CD4-positive, alpha-beta T cell treated with Interleukin-17A for 4 hours (primary cell): Measurements from ENCODE around the gene CAMP.
"Not testable (repeated sequence)": the region's sequence is repeated elsewhere in the genome, so short reads cannot be mapped to it uniquely, and the experiment has no call there.

Source experiments
- DNase-seq: peaks from one replicate; pipeline ENCODE4 v3.0.0-alpha.2; 2020; ENCODE audit warnings: mixed read lengths

Gene CAMP

DNA sequence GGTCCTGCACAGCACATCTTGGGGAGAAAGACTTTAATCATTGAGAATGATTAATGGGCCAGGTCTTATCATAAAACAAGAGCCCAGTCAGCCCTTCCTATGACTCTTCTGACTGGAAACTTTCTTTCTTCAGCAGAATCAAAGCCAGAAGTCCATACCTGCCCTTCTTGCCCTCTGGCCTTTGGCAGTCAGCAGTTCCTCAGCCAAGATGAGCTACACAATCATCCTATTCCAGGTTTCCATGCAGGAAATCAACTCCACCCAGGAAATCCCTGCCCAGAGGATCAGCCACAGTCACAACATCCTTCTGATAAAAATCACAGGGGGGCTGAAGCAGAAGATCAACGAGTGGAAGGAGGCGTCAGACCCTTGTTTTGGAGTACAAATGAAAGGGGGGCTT lies 44.5 kb downstream of the CAMP start:
- no peak for DNase-seq

DNA sequence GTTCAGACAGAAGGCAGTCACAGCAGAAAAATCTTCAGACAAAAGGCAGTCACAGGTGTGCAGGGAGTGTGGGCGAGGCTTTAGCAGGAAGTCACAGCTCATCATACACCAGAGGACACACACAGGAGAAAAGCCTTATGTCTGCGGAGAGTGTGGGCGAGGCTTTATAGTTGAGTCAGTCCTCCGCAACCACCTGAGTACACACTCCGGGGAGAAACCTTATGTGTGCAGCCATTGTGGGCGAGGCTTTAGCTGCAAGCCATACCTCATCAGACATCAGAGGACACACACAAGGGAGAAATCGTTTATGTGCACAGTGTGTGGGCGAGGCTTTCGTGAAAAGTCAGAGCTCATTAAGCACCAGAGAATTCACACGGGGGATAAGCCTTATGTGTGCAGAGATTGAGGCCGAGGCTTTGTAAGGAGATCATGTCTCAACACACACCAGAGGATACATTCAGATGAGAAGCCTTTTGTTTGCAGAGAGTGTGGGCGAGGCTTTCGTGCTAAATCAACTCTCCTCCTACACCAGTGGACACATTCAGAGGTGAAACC lies 45.2 kb downstream of the CAMP start:
- DNase-seq, result peak; percentile 87

DNA sequence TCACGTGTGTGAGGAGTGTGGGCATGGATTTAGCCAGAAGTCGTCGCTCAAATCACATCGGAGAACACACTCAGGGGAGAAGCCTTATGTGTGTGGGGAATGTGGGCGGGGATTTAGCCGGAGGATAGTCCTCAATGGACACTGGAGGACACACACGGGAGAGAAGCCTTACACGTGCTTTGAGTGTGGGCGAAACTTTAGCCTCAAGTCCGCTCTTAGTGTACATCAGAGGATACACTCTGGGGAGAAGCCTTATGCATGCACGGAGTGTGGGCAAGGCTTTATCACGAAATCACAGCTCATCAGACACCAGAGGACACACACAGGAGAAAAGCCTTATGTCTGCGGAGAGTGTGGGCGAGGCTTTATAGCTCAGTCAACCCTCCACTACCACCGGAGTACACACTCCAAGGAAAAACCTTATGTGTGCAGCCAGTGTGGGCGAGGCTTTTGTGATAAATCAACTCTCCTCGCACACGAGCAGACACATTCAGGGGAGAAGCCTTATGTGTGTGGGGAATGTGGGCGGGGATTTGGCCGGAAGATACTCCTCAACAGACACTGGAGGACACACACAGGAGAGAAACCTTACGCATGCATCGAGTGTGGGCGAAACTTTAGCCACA lies 45.8 kb downstream of the CAMP start:
- peak; percentile 69 for DNase-seq

DNA sequence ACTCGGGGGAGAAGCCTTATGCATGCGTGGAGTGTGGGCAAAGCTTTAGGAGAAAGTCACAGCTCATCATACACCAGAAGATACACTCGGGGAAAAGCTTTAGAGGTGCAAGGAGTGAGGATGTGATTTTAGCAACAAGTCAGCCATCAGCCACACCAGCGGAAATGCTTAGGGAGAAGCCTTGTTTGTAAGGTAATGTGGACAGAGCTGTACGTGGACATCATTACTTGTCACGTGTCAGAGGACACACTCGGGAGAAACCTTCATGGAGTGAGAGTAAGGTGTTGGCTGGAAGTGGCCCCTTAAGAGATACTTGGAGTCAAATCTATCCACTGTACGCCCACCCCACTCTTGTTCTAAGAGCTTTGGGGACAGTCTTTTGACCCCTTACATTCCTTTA lies 46.3 kb downstream of the CAMP start:
- DNase-seq, result no peak

DNA sequence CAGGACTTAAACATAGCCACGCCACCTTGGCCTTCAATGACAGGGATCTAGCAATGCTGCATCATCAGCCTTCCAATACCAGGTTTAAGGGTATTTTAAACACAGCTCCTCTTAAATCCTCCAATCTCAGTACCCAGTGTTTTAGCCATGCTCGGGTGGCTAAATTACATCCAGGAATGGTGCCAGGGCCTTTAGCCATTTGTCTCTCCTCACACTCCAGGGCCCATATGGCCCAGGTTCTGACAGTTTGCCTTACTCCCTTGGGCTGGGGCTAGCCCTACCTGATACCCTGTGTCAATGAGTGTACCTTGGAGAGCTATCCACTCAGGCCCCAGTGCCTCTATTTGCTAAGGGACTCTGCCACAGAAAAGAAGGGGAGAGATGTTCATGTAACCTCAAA lies 47.0 kb downstream of the CAMP start:
- DNase-seq, result no peak

DNA sequence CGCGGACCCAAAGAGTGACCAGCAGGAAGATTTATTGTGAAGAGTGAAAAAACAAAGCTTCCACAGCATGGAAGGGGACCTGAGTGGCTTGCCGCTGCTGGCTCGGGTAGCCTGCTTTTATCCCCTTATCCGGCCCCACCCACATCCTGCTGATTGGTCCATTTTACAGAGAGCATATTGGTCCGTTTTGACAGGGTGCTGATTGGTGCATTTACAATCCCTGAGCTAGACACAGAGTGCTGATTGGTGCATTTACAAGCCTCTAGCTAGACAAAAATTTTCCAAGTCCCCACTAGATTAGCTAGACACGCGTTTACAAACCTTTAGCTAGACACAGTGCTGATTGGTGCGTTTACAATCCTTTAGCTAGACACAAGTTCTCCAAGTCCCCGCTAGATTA lies 47.9 kb downstream of the CAMP start:
- DNase-seq, result not testable (repeated sequence)

DNA sequence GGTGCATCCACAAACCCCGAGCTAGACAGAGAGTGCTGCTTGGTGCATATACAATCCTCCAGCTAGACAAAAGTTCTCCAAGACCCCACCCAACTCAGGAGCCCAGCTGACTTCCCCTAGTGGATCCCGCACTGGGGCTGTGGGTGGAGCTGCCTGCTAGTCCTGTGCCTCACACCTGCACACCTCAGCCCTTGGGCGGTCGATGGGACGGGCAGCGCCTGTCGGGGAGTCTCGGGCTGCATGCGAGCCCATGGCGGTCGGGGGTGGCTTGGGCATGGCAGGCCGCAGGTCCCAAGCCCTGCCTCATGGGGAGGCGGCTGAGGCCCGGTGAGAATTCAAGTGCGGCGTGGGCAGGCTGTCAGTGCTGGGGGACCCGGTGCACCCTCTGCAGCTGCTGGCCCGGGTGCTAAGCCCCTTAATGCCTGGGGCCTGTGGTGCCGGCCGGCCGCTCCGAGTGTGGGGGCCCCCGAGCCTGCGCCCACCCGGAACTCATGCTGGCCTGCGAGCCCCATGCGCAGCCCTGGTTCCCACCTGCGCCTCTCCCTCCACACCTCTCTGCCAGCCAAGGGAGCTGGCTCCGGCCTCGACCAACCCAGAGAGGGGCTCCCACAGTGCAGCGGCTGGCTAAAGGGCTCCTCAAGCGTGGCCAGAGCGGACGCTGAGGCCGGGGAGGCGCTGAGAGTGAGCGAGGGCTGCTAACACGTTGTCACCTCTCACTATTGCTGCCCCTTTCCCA lies 48.6 kb downstream of the CAMP start:
- no peak for DNase-seq

DNA sequence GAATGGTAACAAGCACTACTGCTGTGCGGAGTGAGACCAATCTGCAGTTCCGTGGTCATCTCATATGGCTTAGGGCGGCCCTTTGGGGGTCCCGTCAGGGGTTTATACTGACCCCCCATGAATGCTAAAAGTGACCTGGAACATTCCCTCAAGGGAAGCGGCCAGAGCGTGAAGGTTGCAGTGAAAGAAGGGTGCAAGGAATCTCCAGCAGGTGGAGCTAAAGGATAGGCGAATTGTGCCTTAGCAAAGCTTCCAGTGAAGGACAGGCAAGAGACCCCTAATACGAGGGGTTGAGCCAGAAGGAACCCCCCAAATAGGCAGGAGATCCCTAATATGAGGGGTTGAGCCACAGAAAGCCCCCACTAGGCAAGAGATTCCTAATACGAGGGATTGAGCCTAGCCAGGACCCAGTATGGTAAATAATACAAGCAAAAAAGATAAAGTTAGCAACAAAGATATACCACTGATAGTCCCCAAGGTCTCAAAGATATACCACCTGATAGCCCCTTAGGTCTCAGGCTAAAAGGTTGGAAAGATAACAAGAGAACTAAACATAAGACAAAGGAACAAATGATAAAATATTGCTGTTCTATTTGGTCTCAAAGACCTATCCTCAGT lies 50.4 kb downstream of the CAMP start:
- DNase-seq, result peak; percentile 68

DNA sequence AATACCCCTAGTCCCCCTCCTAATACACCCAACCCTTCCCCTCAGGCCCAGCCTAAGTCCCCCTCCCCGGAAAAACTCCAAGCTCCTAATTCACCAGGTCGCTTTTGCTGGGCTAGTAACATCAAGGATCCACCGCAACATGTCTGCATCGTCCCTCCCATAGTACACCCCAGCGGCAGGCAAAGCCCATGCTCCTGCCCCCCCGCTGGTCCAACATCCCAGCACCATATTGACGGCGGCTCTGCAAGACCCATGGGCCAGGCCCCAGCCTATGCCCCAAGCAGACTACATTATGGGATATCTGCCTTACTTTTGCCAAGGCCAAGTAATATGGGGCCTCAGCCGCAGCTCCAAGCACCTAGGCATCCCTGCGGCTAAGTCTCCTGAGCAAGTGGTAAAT lies 51.2 kb downstream of the CAMP start:
- DNase-seq, result no peak
